Esophagus muscularis mucosa (tissue), 3 donors: ENCODE data around the gene PFAS.

Source experiments
- CTCF ChIP-seq, 3 experiments: fragments of 200-600 bp in 2 of 3; fragments of 450-650 bp in 1 of 3; sonication (generic) in 2 of 3; IDR thresholded peaks; one replicate each; pipeline ENCODE4 v1.5.1; 2017 to 2019; ENCODE audit warnings: antibody characterized with exemption in 3 of 3, mild to moderate bottlenecking in 2 of 3, moderate library complexity in 1 of 3
- POLR2A ChIP-seq: fragments of 450-650 bp; IDR thresholded peaks from one replicate; pipeline ENCODE4 v1.6.1; 2017; ENCODE audit warnings: antibody characterized with exemption, moderate library complexity, mild to moderate bottlenecking, low read depth

GRCh38 chr17:8310601-8311123 is 61.6 kb downstream of the PFAS start:
- TF ChIP-seq CTCF (IDR thresholded peaks at IDR 0.05) (no peak), POLR2A (no peak)
